ENCODE data around the gene KRT78.

KRT78 gene

DNA sequence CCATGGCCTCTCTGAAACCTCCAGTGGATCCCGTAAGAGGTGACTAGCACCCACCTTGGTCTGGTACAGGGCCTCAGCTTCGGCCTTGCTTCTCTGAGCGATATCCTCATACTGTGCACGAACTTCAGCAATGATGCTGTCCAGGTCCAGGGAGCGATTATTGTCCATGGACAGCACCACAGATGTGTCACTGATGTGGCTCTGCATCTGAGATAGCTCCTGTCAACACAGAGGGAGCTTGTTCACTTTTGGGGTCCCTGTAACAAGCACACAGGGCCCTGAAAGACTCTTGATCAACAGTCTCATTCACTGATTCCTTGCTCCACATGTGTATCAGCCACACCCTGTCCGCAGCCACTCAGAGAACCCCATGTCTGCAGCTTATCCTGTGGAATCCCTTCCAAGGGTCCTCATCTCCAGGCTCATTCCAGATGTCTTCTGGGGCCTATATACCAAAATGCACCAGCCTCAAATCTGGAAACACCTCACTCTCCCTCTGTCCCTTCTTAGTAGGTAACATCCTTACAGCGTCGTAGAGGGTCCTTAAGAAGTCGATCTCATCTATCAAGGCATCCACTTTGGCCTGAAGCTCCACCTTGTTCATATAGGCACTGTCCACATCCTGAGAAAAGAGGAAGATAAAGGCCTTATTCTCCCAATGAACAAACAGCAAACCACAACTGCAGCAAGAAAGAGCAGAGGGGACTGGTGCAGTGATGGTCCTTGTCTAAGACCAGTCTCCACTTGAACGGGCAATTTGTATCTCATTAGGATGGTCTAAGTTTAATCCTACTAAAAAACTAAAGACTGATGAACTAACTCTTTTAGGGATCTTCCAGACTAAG, 56.4 kb downstream of the KRT78 start:
- DNase-seq = no peak

GRCh38 chr12:52791271-52792184, 57.3 kb downstream of the KRT78 start:
- DNase-seq = no peak

GRCh38 chr12:52790427-52791270, 58.1 kb downstream of the KRT78 start:
- no peak for DNase-seq

GRCh38 chr12:52789637-52790426, 59.0 kb downstream of the KRT78 start:
- no peak for DNase-seq

- DNase-seq = no peak
These were observed 59.7 kb downstream of the KRT78 start for GRCh38 chr12:52788876-52789636.

DNA sequence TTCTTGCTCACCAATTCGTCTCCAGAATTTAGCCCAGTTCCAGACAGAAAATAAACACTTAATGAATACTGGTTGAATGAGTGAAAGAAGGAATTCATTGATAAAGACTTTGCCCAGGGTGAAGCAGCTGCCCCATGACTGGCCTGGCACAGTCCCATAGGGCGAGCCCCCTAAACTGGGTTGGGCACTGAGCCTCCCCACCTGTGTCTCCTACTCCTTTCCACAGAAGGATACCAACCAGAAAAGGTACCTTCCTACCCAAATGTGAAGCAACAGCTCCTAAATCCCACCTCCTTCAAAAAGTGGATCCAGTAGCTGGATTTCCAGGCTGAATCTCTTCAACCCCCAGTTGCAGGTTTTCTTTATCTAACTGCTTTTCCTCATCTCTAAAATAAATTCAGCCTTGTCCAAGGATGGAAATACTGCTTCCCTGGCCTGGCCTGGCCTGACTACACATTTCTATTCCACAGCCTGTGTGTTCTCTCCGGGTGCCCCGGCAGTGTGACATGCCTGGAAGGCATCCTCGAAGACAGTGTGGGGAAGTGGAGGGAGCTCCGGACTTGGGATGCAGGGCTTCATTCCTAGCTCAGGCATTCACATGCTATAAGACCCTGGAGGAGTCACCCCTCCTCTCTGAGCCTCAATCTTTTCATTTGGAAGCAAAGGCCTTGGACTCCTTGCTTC, 60.5 kb downstream of the KRT78 start:
- DNase-seq = no peak

Data from NCI-H510A (cell line).